HepG2 (cell line): Measurements from ENCODE around the gene MARCHF2. TPM values are rescaled to one million over a fixed set of nuclear protein-coding genes. Genes with fewer than 3 reads are reported as not detected.

Experiments used
- CBFB ChIP-seq: sonication (generic); formaldehyde crosslinking; IDR thresholded peaks from 2 replicates; pipeline ENCODE4 v1.4.0; 2020; ENCODE audit warnings: missing genetic modification reagents
- EZH2 ChIP-seq: conservative IDR thresholded peaks from 2 replicates; pipeline ENCODE4 v1.6.1; 2012; ENCODE audit warnings: mild to moderate bottlenecking, low read depth, low read length, moderate library complexity
- FOXK2 ChIP-seq: fragments of 450-650 bp; IDR thresholded peaks from 2 replicates; pipeline ENCODE4 v1.6.1; 2016
- HOXA9 ChIP-seq: sonication (generic); formaldehyde crosslinking; IDR thresholded peaks from 2 replicates; pipeline ENCODE4 v1.8.1; 2022; ENCODE audit warnings: missing genetic modification reagents, mild to moderate bottlenecking, moderate library complexity, borderline replicate concordance
- PREB ChIP-seq: sonication (generic); formaldehyde crosslinking; IDR thresholded peaks from 2 replicates; pipeline ENCODE4 v1.4.0; 2020; ENCODE audit warnings: missing genetic modification reagents
- SAP130 ChIP-seq: IDR thresholded peaks from 2 replicates; pipeline ENCODE4 v1.6.1; 2016; ENCODE audit warnings: low read depth
- SIN3B ChIP-seq: fragments of 150-350 bp; IDR thresholded peaks from 2 replicates; pipeline ENCODE4 v1.6.1; 2014; ENCODE audit warnings: low read length
- SRSF1 ChIP-seq: fragments of 200-400 bp; formaldehyde crosslinking; optimal IDR thresholded peaks from 2 replicates; pipeline ENCODE3; 2017; ENCODE audit warnings: mild to moderate bottlenecking, low read depth, low read length, moderate library complexity
- ZBTB7A ChIP-seq: sonication (generic); formaldehyde crosslinking; IDR thresholded peaks from 2 replicates; pipeline ENCODE4 v1.8.0; 2022; ENCODE audit warnings: mild to moderate bottlenecking, missing genetic modification reagents
- ZMAT5 ChIP-seq: sonication (generic); formaldehyde crosslinking; IDR thresholded peaks from 2 replicates; pipeline ENCODE4 v1.5.0; 2020; ENCODE audit warnings: mild to moderate bottlenecking, low read depth, missing genetic modification reagents, borderline replicate concordance
- ZNF142 ChIP-seq: sonication (generic); formaldehyde crosslinking; IDR thresholded peaks from 2 replicates; pipeline ENCODE4 v1.4.0; 2020; ENCODE audit warnings: missing genetic modification reagents
- ZNF234 ChIP-seq: sonication (generic); formaldehyde crosslinking; conservative IDR thresholded peaks from 2 replicates; pipeline ENCODE4 v1.5.1; 2020; ENCODE audit warnings: mild to moderate bottlenecking, missing genetic modification reagents
- ZNF276 ChIP-seq: sonication (generic); formaldehyde crosslinking; IDR thresholded peaks from 2 replicates; pipeline ENCODE4 v1.4.0; 2020; ENCODE audit warnings: mild to moderate bottlenecking, low read depth, missing genetic modification reagents
- ZNF333 ChIP-seq: sonication (generic); formaldehyde crosslinking; IDR thresholded peaks from 2 replicates; pipeline ENCODE4 v1.4.0; 2020; ENCODE audit warnings: mild to moderate bottlenecking, missing genetic modification reagents, borderline replicate concordance
- ZNF670 ChIP-seq: sonication (generic); formaldehyde crosslinking; IDR thresholded peaks from 2 replicates; pipeline ENCODE4 v1.8.0; 2022; ENCODE audit warnings: mild to moderate bottlenecking, missing genetic modification reagents, borderline replicate concordance
- ZNF687 ChIP-seq: sonication (generic); formaldehyde crosslinking; IDR thresholded peaks from 2 replicates; pipeline ENCODE4 v1.5.1; 2020; ENCODE audit warnings: mild to moderate bottlenecking, missing genetic modification reagents, moderate library complexity
- polyA plus RNA-seq, 8 experiments: library from polyadenylated mRNA; depleted of rRNA in 3 of 8; stranded (reverse) in 7 of 8; unstranded in 1 of 8; fragments of >200 nt; fragmentation: Illumina TruSeq in 4 of 8; extraction: Trizol in 4 of 8; gene quantifications; 2 replicates each; pipeline versions ENCODE4 v1.2.1 to v1.2.3, GENCODE V29; 2011 to 2016; ENCODE audit warnings: low read depth in 4 of 8, missing spikeins in 1 of 8, mixed read lengths in 1 of 8; ENCODE audit not compliant: insufficient read depth in 1 of 8
- total RNA-seq, 5 experiments: library from RNA; depleted of rRNA; stranded (reverse); fragments of >200 nt; fragmentation: Illumina TruSeq; extraction: Trizol; gene quantifications; 2 replicates each; pipeline ENCODE4 v1.2.3, GENCODE V29; 2016; ENCODE audit warnings: low read depth in 1 of 5

The MARCHF2 gene
- total and polyA plus RNA-seq, 2 of the 13 experiments (the other 11 are each of a cell fraction or from before 2014, with no cell fraction given) = 12.7 to 13.0 TPM

GRCh38 chr19:8445488-8446001 lies 32.4 kb downstream of the MARCHF2 start (continued):
- no peak for TF ChIP-seq ZNF276 (CRISPR knock-in tag)
- TF ChIP-seq ZBTB7A (CRISPR knock-in tag) = peak; percentile 27; the same call in 1 of the 2 replicates
- TF ChIP-seq FOXK2 = no peak
- no peak for TF ChIP-seq ZNF142 (CRISPR knock-in tag)
- TF ChIP-seq EZH2 = no peak
- TF ChIP-seq ZNF234 = no peak
- TF ChIP-seq SAP130 = peak; percentile 44; the same call in 1 of the 2 replicates
- TF ChIP-seq ZNF670 (CRISPR knock-in tag) = 0 out of 2 replicates have a peak, but pooled peaks have one; percentile 49
- no peak for TF ChIP-seq SRSF1
- no peak for TF ChIP-seq CBFB
- 0 out of 2 replicates have a peak, but pooled peaks have one; percentile 13 for TF ChIP-seq HOXA9 (CRISPR knock-in tag)
- no peak for TF ChIP-seq ZNF333
- no peak for TF ChIP-seq ZMAT5
- no peak for TF ChIP-seq PREB (CRISPR knock-in tag)
- peak; percentile 9; the same call in 1 of the 2 replicates for TF ChIP-seq ZNF687 (CRISPR knock-in tag)
- TF ChIP-seq SIN3B = no peak
